GM13976 (cell line): ENCODE results near the gene AIFM3.

Experiments
- DNase-seq: peaks from one replicate; pipeline ENCODE4 v3.0.0; 2012; ENCODE audit warnings: low spot score
- CTCF ChIP-seq: IDR thresholded peaks from 2 replicates; pipeline ENCODE4 v1.5.1; 2012; ENCODE audit warnings: borderline replicate concordance, mild to moderate bottlenecking; ENCODE audit not compliant: insufficient read depth; ENCODE audit errors: extremely low read depth, missing control alignments, control extremely low read depth
- in situ Hi-C: fragments of 300-500 bp; cut with MboI; formaldehyde crosslinking; loops from one replicate; pipeline ENCODE4 v1.12.0; 2022; ENCODE audit warnings: low sequenced_read_pairs, mixed read lengths, inconsistent platforms; ENCODE audit not compliant: unreplicated experiment

Gene AIFM3

GRCh38 chr22:20953668-20954500, 13.2 kb upstream of the AIFM3 start:
- DNase-seq, result no peak
- in situ Hi-C loops, result no loop called here
- no peak for TF ChIP-seq CTCF

- TF ChIP-seq CTCF, result no peak
- DNase-seq, result no peak
- in situ Hi-C loops, result no loop called here
These were observed 11.5 kb upstream of the AIFM3 start for GRCh38 chr22:20955548-20955947.

- no peak for TF ChIP-seq CTCF
- no peak for DNase-seq
- in situ Hi-C loops, result no loop called here
These were observed 10.6 kb upstream of the AIFM3 start for GRCh38 chr22:20956258-20957101.

GRCh38 chr22:20957102-20957682, 9.9 kb upstream of the AIFM3 start:
- peak; percentile 63 for DNase-seq
- TF ChIP-seq CTCF, result no peak
- in situ Hi-C loops, result no loop called here

GRCh38 chr22:20957683-20958431, 9.2 kb upstream of the AIFM3 start:
- in situ Hi-C loops, result no loop called here
- peak; percentile 83 for DNase-seq
- TF ChIP-seq CTCF, result no peak
